HEK293 (cell line): ENCODE data around the gene ZEB2.

Source experiments
- CTCF ChIA-PET: fragments of 350-600 bp; formaldehyde crosslinking; extraction: SDS; loops from one replicate; lab custom pipeline; 2021; ENCODE audit warnings: antibody characterized with exemption; lab: Yijun Ruan, JAX
- POLR2A ChIA-PET: fragments of 300-600 bp; formaldehyde crosslinking; extraction: SDS; loops from one replicate; lab custom pipeline; 2020; ENCODE audit warnings: antibody characterized with exemption, inconsistent platforms; lab: Yijun Ruan, JAX
- H3K27ac ChIP-seq: fragments of 200-500 bp; sonication (Bioruptor generic); 2 replicates; pipeline ENCODE4 v1.5.1; 2014; ENCODE audit warnings: low read depth, low read length, control low read depth, inconsistent platforms; ENCODE audit errors: extremely low read depth
- H3K36me3 ChIP-seq, 2 experiments: fragments of 200-500 bp in 1 of 2; sonication (Bioruptor generic) in 1 of 2; 1 replicate in 1 of 2; 2 replicates in 1 of 2; pipeline ENCODE4 v1.5.1; 2014 to 2017; ENCODE audit warnings: inconsistent platforms in 2 of 2, low read length in 2 of 2; ENCODE audit not compliant: control insufficient read depth in 2 of 2, insufficient read depth in 1 of 2
- H3K4me1 ChIP-seq: fragments of 200-500 bp; sonication (Bioruptor generic); 2 replicates; pipeline ENCODE4 v1.5.1; 2014; ENCODE audit warnings: mild to moderate bottlenecking, low read length, inconsistent platforms; ENCODE audit not compliant: control insufficient read depth, insufficient read depth
- H3K4me3 ChIP-seq: 2 replicates; pipeline ENCODE4 v1.5.1; 2011; ENCODE audit warnings: low read depth, mild to moderate bottlenecking, control low read depth, low read length, moderate library complexity
- H3K9me3 ChIP-seq: fragments of 200-500 bp; sonication (Bioruptor generic); 2 replicates; pipeline ENCODE4 v1.5.1; 2014; ENCODE audit warnings: low read depth, low read length, inconsistent platforms; ENCODE audit not compliant: control insufficient read depth, insufficient read depth
- BCL6B ChIP-seq: fragments of 450-650 bp; formaldehyde crosslinking; IDR thresholded peaks from 2 replicates; pipeline ENCODE4 v1.5.1; 2017; ENCODE audit warnings: missing biosample characterization, missing genetic modification characterization
- MZF1 ChIP-seq: fragments of 450-650 bp; formaldehyde crosslinking; IDR thresholded peaks from 2 replicates; pipeline ENCODE4 v1.5.1; 2017; ENCODE audit warnings: missing biosample characterization, missing genetic modification characterization, borderline replicate concordance
- SP7 ChIP-seq: fragments of 450-650 bp; formaldehyde crosslinking; IDR thresholded peaks from 2 replicates; pipeline ENCODE4 v1.5.1; 2016; ENCODE audit warnings: missing biosample characterization, missing genetic modification characterization
- TCF7L2 ChIP-seq: IDR thresholded peaks from 2 replicates; pipeline ENCODE4 v1.6.1; 2011; ENCODE audit warnings: low read depth, mild to moderate bottlenecking, inconsistent platforms, low read length, moderate library complexity, borderline replicate concordance
- ZBTB44 ChIP-seq: fragments of 450-650 bp; IDR thresholded peaks from 2 replicates; pipeline ENCODE4 v1.5.1; 2018; ENCODE audit warnings: missing biosample characterization, mild to moderate bottlenecking, missing genetic modification characterization
- ZEB2 ChIP-seq: fragments of 450-650 bp; formaldehyde crosslinking; IDR thresholded peaks from 2 replicates; pipeline ENCODE4 v1.5.1; 2016; ENCODE audit warnings: missing biosample characterization, missing genetic modification characterization
- ZFHX2 ChIP-seq: fragments of 450-650 bp; formaldehyde crosslinking; conservative IDR thresholded peaks from 2 replicates; pipeline ENCODE4 v1.5.1; 2016; ENCODE audit warnings: missing biosample characterization, missing genetic modification characterization
- ZFP69B ChIP-seq: fragments of 450-650 bp; formaldehyde crosslinking; IDR thresholded peaks from 2 replicates; pipeline ENCODE4 v1.5.1; 2016; ENCODE audit warnings: missing biosample characterization, missing genetic modification characterization
- ZNF148 ChIP-seq: fragments of 450-650 bp; formaldehyde crosslinking; IDR thresholded peaks from 2 replicates; pipeline ENCODE4 v1.5.0; 2017; ENCODE audit warnings: missing biosample characterization, missing genetic modification characterization, borderline replicate concordance
- ZNF169 ChIP-seq: fragments of 450-650 bp; formaldehyde crosslinking; IDR thresholded peaks from 2 replicates; pipeline ENCODE4 v1.5.1; 2016; ENCODE audit warnings: missing biosample characterization, missing genetic modification characterization
- ZNF175 ChIP-seq: fragments of 450-650 bp; formaldehyde crosslinking; IDR thresholded peaks from 2 replicates; pipeline ENCODE4 v1.5.1; 2016; ENCODE audit warnings: missing biosample characterization, missing genetic modification characterization
- ZNF18 ChIP-seq: fragments of 450-650 bp; formaldehyde crosslinking; IDR thresholded peaks from 2 replicates; pipeline ENCODE4 v1.5.1; 2016; ENCODE audit warnings: missing biosample characterization, missing genetic modification characterization
- ZNF362 ChIP-seq: fragments of 450-650 bp; formaldehyde crosslinking; IDR thresholded peaks from 2 replicates; pipeline ENCODE4 v1.5.1; 2016; ENCODE audit warnings: missing biosample characterization, missing genetic modification characterization
- ZNF433 ChIP-seq: fragments of 450-650 bp; formaldehyde crosslinking; IDR thresholded peaks from 2 replicates; pipeline ENCODE4 v1.5.1; 2016; ENCODE audit warnings: missing biosample characterization, missing genetic modification characterization, low read depth
- ZNF530 ChIP-seq: fragments of 450-650 bp; formaldehyde crosslinking; IDR thresholded peaks from 2 replicates; pipeline ENCODE4 v1.5.1; 2016; ENCODE audit warnings: low read depth, missing biosample characterization, missing genetic modification characterization
- ZNF558 ChIP-seq: fragments of 450-650 bp; formaldehyde crosslinking; IDR thresholded peaks from 2 replicates; pipeline ENCODE4 v1.5.1; 2016; ENCODE audit warnings: missing biosample characterization, missing genetic modification characterization
- ZNF560 ChIP-seq: fragments of 450-650 bp; formaldehyde crosslinking; IDR thresholded peaks from 2 replicates; pipeline ENCODE4 v1.5.1; 2017; ENCODE audit warnings: missing biosample characterization, missing genetic modification characterization, borderline replicate concordance
- ZNF629 ChIP-seq: fragments of 450-650 bp; formaldehyde crosslinking; IDR thresholded peaks from 2 replicates; pipeline ENCODE4 v1.5.1; 2017; ENCODE audit warnings: missing biosample characterization, missing genetic modification characterization
- ZNF677 ChIP-seq: fragments of 450-650 bp; IDR thresholded peaks from 2 replicates; pipeline ENCODE4 v1.5.0; 2018; ENCODE audit warnings: missing biosample characterization, mild to moderate bottlenecking, missing genetic modification characterization, moderate library complexity
- ZSCAN23 ChIP-seq: fragments of 450-650 bp; formaldehyde crosslinking; IDR thresholded peaks from 2 replicates; pipeline ENCODE4 v1.5.1; 2016; ENCODE audit warnings: missing biosample characterization, missing genetic modification characterization
- ZXDB ChIP-seq: fragments of 450-650 bp; formaldehyde crosslinking; IDR thresholded peaks from 2 replicates; pipeline ENCODE4 v1.5.1; 2016; ENCODE audit warnings: missing biosample characterization, missing genetic modification characterization
- TF ChIP-seq, protein P1 (sequence below): fragments of 450-650 bp; formaldehyde crosslinking; IDR thresholded peaks from 2 replicates; pipeline ENCODE4 v1.5.1; 2016; ENCODE audit warnings: missing biosample characterization, missing genetic modification characterization
- TF ChIP-seq, protein P2 (sequence below): fragments of 450-650 bp; formaldehyde crosslinking; IDR thresholded peaks from 2 replicates; pipeline ENCODE4; 2016; ENCODE audit warnings: missing biosample characterization, missing genetic modification characterization
- TF ChIP-seq, protein P3 (sequence below): fragments of 450-650 bp; formaldehyde crosslinking; IDR thresholded peaks from 2 replicates; pipeline ENCODE4 v1.5.1; 2017; ENCODE audit warnings: missing biosample characterization, missing genetic modification characterization

The ZEB2 gene

DNA sequence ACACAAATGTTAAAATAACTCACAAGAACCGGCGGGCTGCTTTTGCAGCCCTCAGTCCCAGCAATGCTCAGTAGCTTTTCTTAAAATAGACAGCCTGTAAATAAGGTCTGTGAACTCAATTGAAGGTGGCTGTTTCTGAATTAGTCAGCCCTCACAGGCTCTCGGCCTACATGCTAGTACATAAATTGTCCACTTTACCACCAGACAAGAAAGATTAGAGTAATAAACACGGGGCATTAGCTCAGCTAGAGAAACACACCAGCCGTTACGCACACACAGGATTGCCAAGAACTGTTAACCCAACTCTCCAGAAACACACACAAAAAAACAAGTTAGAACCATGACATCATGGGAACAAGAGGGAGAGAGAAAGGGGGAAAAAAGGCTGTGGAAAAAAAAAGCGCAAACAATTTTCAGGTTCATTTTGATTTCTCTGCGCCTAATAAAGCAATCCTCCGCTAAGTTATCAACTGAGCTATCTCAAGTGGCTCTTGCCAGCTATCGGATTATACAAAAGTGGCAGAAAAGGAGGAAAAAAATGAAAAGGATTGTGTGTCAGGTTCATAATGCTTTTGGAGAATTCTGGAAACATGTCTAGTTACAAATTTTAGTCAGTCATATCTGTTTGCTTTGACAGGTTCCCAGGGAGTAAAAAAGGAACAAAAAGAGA is 89.1 kb downstream of the ZEB2 start:
- POLR2A ChIA-PET: no interaction called here
- H3K4me1 ChIP-seq: peaks cover 22% of the 10 kb centered on the region
- TF ChIP-seq ZNF362 (tag by site-specific recombination) (peak; percentile 96), ZSCAN23 (tag by site-specific recombination) (no peak), ZFP69B (0 out of 2 replicates have a peak, but pooled peaks have one; percentile 17), BCL6B (tag by site-specific recombination) (no peak), ZBTB44 (tag by site-specific recombination) (no peak), ZNF148 (tag by site-specific recombination) (no peak), ZNF433 (no peak), ZNF18 (tag by site-specific recombination) (0 out of 2 replicates have a peak, but pooled peaks have one; percentile 43), ZNF677 (tag by site-specific recombination) (no peak), ZNF629 (tag by site-specific recombination) (peak; percentile 97), ZNF530 (tag by site-specific recombination) (no peak), TCF7L2 (no peak), SP7 (peak; percentile 52; the same call in 1 of the 2 replicates), ZFHX2 (tag by site-specific recombination) (no peak), MZF1 (tag by site-specific recombination) (no peak), ZNF175 (tag by site-specific recombination) (no peak), ZNF169 (tag by site-specific recombination) (no peak), ZEB2 (tag by site-specific recombination) (peak; percentile 72), ZXDB (tag by site-specific recombination) (peak; percentile 81), ZNF558 (tag by site-specific recombination) (peak; percentile 20; the same call in 1 of the 2 replicates), ZNF560 (no peak)
- TF ChIP-seq, protein P1, sequence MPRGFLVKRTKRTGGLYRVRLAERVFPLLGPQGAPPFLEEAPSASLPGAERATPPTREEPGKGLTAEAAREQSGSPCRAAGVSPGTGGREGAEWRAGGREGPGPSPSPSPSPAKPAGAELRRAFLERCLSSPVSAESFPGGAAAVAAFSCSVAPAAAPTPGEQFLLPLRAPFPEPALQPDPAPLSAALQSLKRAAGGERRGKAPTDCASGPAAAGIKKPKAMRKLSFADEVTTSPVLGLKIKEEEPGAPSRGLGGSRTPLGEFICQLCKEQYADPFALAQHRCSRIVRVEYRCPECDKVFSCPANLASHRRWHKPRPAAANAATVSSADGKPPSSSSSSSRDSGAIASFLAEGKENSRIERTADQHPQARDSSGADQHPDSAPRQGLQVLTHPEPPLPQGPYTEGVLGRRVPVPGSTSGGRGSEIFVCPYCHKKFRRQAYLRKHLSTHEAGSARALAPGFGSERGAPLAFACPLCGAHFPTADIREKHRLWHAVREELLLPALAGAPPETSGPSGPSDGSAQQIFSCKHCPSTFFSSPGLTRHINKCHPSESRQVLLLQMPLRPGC (tag by site-specific recombination): peak; percentile 68; the same call in 1 of the 2 replicates
- TF ChIP-seq, protein P2, sequence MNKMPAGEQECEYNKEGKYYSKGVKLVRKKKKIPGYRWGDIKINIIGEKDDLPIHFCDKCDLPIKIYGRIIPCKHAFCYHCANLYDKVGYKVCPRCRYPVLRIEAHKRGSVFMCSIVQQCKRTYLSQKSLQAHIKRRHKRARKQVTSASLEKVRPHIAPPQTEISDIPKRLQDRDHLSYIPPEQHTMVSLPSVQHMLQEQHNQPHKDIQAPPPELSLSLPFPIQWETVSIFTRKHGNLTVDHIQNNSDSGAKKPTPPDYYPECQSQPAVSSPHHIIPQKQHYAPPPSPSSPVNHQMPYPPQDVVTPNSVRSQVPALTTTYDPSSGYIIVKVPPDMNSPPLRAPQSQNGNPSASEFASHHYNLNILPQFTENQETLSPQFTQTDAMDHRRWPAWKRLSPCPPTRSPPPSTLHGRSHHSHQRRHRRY: no peak
- TF ChIP-seq, protein P3, sequence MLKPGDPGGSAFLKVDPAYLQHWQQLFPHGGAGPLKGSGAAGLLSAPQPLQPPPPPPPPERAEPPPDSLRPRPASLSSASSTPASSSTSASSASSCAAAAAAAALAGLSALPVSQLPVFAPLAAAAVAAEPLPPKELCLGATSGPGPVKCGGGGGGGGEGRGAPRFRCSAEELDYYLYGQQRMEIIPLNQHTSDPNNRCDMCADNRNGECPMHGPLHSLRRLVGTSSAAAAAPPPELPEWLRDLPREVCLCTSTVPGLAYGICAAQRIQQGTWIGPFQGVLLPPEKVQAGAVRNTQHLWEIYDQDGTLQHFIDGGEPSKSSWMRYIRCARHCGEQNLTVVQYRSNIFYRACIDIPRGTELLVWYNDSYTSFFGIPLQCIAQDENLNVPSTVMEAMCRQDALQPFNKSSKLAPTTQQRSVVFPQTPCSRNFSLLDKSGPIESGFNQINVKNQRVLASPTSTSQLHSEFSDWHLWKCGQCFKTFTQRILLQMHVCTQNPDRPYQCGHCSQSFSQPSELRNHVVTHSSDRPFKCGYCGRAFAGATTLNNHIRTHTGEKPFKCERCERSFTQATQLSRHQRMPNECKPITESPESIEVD (tag by site-specific recombination): peak; percentile 90

More for the DNA sequence above, 89.1 kb downstream of the ZEB2 start:
- CTCF ChIA-PET: no interaction called here
- Histone ChIP-seq H3K36me3 (peaks cover 0 to 5% of the 10 kb centered on the region in 2 experiments; a peak in 1 of 3 replicates), H3K9me3 (no peaks in the 10 kb centered on the region), H3K4me3 (no peak overlapping the region), H3K27ac (peak overlapping the region; percentile 20)
